NCI-H1930 (cell line): ENCODE data around the gene AIM2.

Source experiments
- DNase-seq, 2 experiments: peaks; one replicate each; lab custom pipeline; 2025; lab: John Stamatoyannopoulos, UW

The AIM2 gene

DNA sequence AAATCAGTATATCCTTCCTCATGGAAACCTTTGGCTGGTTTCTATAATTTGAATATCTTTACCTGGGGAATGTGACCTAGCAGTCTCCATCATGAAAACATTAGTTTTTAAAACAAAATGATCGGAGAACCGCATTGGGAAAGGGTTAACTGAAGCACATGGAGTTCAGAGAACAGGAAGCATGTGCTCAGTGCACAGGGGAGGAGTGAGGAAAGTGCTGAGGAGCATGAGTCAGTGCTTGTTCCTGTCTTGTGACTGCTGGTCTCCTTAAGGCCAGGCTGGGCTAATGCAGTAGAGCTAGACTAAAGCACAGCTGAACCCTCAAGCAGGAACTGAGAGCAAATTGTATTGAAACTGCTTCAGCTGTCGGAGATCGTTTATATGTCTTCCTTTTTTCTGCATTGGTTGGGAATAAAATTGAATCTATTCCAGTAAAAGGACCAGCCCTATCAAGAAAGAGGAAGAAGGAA, 61.1 kb downstream of the AIM2 start:
- no peak for DNase-seq

DNA sequence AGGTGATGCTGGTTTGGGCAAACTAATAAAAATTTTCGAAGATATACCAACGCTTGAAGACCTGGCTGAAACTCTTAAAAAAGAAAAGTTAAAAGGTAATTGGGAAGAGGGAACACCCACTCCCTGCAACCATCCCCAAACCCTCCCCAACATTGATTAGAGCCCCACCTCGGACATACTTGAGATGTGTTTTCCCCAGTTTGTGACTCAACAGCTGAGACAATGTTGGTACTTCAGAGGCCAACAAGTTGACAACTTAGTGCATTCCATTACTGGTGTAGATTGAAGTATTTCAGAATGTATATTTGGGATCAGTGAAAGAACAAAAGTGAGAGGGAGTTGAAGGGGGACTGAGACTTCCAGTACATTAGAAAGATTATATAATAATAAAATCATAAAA, 61.7 kb downstream of the AIM2 start:
- no peak for DNase-seq

DNA sequence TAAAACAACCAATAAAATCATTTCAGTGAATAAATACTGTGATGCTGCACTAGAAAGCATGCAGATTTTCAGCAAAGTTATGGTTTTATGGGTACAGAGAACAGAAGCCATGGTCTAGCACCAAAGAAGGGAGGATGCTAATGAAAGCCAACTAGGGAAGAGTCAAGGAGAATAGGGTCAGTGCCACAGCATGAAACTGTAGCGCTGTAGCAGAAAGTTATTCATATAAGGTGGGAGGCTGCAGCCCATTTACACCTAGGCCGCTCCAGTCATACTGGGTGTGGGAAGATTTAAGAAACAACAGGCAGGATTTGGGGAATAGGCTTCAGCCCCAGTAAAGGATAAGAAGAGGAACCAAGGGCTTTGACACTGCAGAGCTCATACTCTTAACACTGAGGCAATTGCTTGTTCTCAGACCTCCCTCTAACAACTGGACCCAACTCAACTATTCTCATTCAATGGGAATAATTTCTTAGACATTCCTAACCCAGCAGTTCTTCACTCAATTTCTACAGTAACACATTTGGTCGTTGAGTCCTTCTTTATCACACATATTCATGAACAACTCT, 62.5 kb downstream of the AIM2 start:
- DNase-seq = no peak

DNA sequence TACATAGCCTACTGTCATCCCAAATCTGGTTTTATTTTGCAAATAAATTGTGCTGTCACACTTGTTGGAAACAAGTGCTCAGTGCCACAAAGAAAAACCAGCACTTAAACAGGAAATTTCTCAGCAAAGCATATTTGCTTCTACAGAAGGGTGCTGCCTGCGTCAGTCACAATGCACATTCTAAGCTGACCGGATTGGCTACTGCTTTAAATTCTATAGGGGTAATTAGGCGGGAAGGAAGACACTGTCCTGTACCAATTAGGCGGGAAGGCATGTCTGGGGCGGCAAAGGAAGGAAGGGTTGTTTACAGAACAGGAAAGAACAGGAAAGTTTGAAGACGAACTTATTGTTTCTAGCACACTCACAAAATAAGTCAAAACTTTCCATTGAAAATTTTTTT, 64.1 kb downstream of the AIM2 start:
- DNase-seq = no peak
